Esophagus squamous epithelium (tissue), 5 donors: ENCODE measurements around the gene ZBTB2. TPM values are rescaled to one million over a fixed set of nuclear protein-coding genes. Genes with fewer than 3 reads are reported as not detected.

Experiments
- DNase-seq: peaks from one replicate; lab custom pipeline; 2025; lab: John Stamatoyannopoulos, UW
- H3K27ac ChIP-seq, 4 donors: fragments of 200-600 bp; sonication (generic); one replicate each; pipeline ENCODE4 v1.5.1; 2016 to 2019; ENCODE audit warnings: mild to moderate bottlenecking in 1 of 4
- H3K27me3 ChIP-seq, 4 donors: fragments of 200-600 bp; sonication (generic); 1 replicate in 3 of 4; 2 replicates in 1 of 4; pipeline versions ENCODE4 v1.5.1 to v1.6.0; 2017 to 2021; ENCODE audit warnings: antibody characterized with exemption in 1 of 4
- H3K36me3 ChIP-seq, 3 donors: fragments of 200-600 bp; sonication (generic); one replicate each; pipeline ENCODE4 v1.5.1; 2016 to 2019
- H3K4me1 ChIP-seq, 3 donors: fragments of 200-600 bp; sonication (generic); one replicate each; pipeline ENCODE4 v1.5.1; 2017 to 2019
- H3K4me3 ChIP-seq, 4 donors: fragments of 200-600 bp; sonication (generic); 1 replicate in 3 of 4; 2 replicates in 1 of 4; pipeline ENCODE4 v1.5.1; 2016 to 2019; ENCODE audit warnings: mild to moderate bottlenecking in 2 of 4, moderate library complexity in 1 of 4
- H3K9me3 ChIP-seq, 3 donors: fragments of 200-600 bp; sonication (generic); one replicate each; pipeline ENCODE4 v1.5.1; 2016 to 2019
- POLR2A ChIP-seq, 4 donors: fragments of 450-650 bp; IDR thresholded peaks; one replicate each; pipeline ENCODE4 v1.6.1; 2017; ENCODE audit warnings: antibody characterized with exemption in 4 of 4, mild to moderate bottlenecking in 4 of 4, moderate library complexity in 3 of 4
- WGBS, 2 donors: methylation state at CpG; one replicate each; pipeline ENCODE4 v1.1.5; 2018; 5-methylcytosine and 5-hydroxymethylcytosine counted together
- intact Hi-C: fragments of 100-400 bp; cut with DNase I; formaldehyde crosslinking; loops from one replicate; pipeline ENCODE4 v1.15.0; 2022
- total RNA-seq, 4 donors: library from RNA; depleted of rRNA; stranded (reverse); fragments of >200 nt; gene quantifications; one replicate each; pipeline ENCODE4 v1.1.0, GENCODE V29; 2016
- TF ChIP-seq, protein P1 (sequence below), 6 experiments: fragments of 450-650 bp in 4 of 6; fragments of 200-600 bp in 2 of 6; sonication (generic) in 2 of 6; IDR thresholded peaks; one replicate each; pipeline ENCODE4 v1.5.1; 2016 to 2019; ENCODE audit warnings: antibody characterized with exemption in 6 of 6, mild to moderate bottlenecking in 4 of 6, moderate library complexity in 4 of 6
- donor health status: DM: yes; HTN: yes; CAD: no.

Gene ZBTB2
- total RNA-seq, 4 donors from 2014 or later: 4.2 to 11.3 (median 7.4) TPM

GRCh38 chr6:151372164-151372563, 19.2 kb downstream of the ZBTB2 start:
- Histone ChIP-seq H3K36me3 (peaks cover 0 to 54% (median 9%) of the 10 kb centered on the region in 3 donors), H3K4me1 (peaks cover 0 to 29% (median 0%) of the 10 kb centered on the region in 3 donors), H3K9me3 (no peaks in the 10 kb centered on the region), H3K4me3 (no peak overlapping the region), H3K27ac (no peak overlapping the region), H3K27me3 (no peaks in the 10 kb centered on the region)
- 67 to 82% methylated on average over 5 of the region's 5 CpGs for WGBS, 2 donors
- intact Hi-C loops: no loop called here
- TF ChIP-seq POLR2A (IDR thresholded peaks at IDR 0.05): no peak
- TF ChIP-seq, protein P1, sequence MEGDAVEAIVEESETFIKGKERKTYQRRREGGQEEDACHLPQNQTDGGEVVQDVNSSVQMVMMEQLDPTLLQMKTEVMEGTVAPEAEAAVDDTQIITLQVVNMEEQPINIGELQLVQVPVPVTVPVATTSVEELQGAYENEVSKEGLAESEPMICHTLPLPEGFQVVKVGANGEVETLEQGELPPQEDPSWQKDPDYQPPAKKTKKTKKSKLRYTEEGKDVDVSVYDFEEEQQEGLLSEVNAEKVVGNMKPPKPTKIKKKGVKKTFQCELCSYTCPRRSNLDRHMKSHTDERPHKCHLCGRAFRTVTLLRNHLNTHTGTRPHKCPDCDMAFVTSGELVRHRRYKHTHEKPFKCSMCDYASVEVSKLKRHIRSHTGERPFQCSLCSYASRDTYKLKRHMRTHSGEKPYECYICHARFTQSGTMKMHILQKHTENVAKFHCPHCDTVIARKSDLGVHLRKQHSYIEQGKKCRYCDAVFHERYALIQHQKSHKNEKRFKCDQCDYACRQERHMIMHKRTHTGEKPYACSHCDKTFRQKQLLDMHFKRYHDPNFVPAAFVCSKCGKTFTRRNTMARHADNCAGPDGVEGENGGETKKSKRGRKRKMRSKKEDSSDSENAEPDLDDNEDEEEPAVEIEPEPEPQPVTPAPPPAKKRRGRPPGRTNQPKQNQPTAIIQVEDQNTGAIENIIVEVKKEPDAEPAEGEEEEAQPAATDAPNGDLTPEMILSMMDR (IDR thresholded peaks at IDR 0.05): no peak
- DNase-seq: no peak

- intact Hi-C loops: no loop called here
- TF ChIP-seq, protein P1 (IDR thresholded peaks at IDR 0.05): no peak
- TF ChIP-seq POLR2A (IDR thresholded peaks at IDR 0.05): no peak
- Histone ChIP-seq H3K27me3 (no peaks in the 10 kb centered on the region), H3K4me3 (no peak overlapping the region), H3K27ac (no peak overlapping the region), H3K9me3 (no peaks in the 10 kb centered on the region), H3K36me3 (peaks cover 4 to 69% (median 9%) of the 10 kb centered on the region in 3 donors), H3K4me1 (peaks cover 0 to 24% (median 0%) of the 10 kb centered on the region in 3 donors)
- WGBS, 2 donors: 87 to 91% methylated on average over 6 of the region's 6 CpGs
- DNase-seq: no peak
Measured at GRCh38 chr6:151370509-151371078, 20.8 kb downstream of the ZBTB2 start.

GRCh38 chr6:151365233-151365632, 26.1 kb downstream of the ZBTB2 start:
- H3K4me3 ChIP-seq: no peak overlapping the region
- intact Hi-C loops: no loop called here
- H3K36me3 ChIP-seq: peaks cover 0 to 83% (median 4%) of the 10 kb centered on the region in 3 donors
- no peaks in the 10 kb centered on the region for H3K9me3 ChIP-seq
- TF ChIP-seq POLR2A (IDR thresholded peaks at IDR 0.05): no peak
- TF ChIP-seq, protein P1 (IDR thresholded peaks at IDR 0.05): no peak
- H3K4me1 ChIP-seq: no peaks in the 10 kb centered on the region
- DNase-seq: no peak
- no peak overlapping the region for H3K27ac ChIP-seq
- H3K27me3 ChIP-seq: no peaks in the 10 kb centered on the region
- 95 to 99% methylated on average over 6 of the region's 6 CpGs for WGBS, 2 donors

GRCh38 chr6:151359486-151359885, 31.9 kb downstream of the ZBTB2 start:
- 79 to 92% methylated on average over 5 of the region's 5 CpGs for WGBS, 2 donors
- H3K36me3 ChIP-seq: peaks cover 0 to 35% (median 0%) of the 10 kb centered on the region in 3 donors
- no peaks in the 10 kb centered on the region for H3K9me3 ChIP-seq
- peaks cover 0 to 6% (median 0%) of the 10 kb centered on the region in 3 donors for H3K4me1 ChIP-seq
- no peaks in the 10 kb centered on the region for H3K27me3 ChIP-seq
- DNase-seq: no peak
- no peak overlapping the region for H3K4me3 ChIP-seq
- H3K27ac ChIP-seq: no peak overlapping the region
- intact Hi-C loops: no loop called here
- TF ChIP-seq POLR2A (IDR thresholded peaks at IDR 0.05): no peak
- TF ChIP-seq, protein P1 (IDR thresholded peaks at IDR 0.05): no peak

DNA sequence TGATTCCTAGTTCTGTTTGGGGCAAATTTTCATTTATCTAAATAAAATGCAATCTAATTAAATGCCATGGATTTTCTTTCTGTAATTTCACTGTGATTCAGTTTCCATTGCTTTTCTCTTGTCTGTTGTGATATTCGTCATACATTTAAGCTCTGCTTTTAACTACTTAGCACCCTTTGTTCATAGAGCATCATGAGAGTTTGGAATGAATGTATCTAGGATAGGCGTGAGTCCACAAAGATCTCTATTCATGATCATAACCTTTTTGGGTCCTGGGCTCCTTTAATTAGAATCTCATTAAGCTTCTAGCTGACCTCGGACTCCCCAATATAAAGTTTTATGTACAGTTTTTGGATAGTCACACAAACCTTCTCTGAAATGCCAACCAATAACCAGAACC, 32.9 kb downstream of the ZBTB2 start:
- no peak for DNase-seq
- TF ChIP-seq, protein P1 (IDR thresholded peaks at IDR 0.05): no peak
- no peak for TF ChIP-seq POLR2A (IDR thresholded peaks at IDR 0.05)
- 83 to 87% methylated on average over 3 of the region's 3 CpGs for WGBS, 2 donors
- Histone ChIP-seq H3K4me1 (peaks cover 0 to 6% (median 0%) of the 10 kb centered on the region in 3 donors), H3K27me3 (no peaks in the 10 kb centered on the region), H3K27ac (no peak overlapping the region), H3K9me3 (no peaks in the 10 kb centered on the region), H3K36me3 (peaks cover 0 to 31% (median 0%) of the 10 kb centered on the region in 3 donors), H3K4me3 (no peak overlapping the region)
- intact Hi-C loops: no loop called here
